GM12864 (cell line): ENCODE data around the gene PARL.
"Not testable (repeated sequence)": the region's sequence is repeated elsewhere in the genome, so short reads cannot be mapped to it uniquely, and the experiment has no call there.

Source experiments
- DNase-seq: peaks from one replicate; pipeline ENCODE4 v3.0.0-alpha.2; 2011; ENCODE audit warnings: low read depth
- H3K4me3 ChIP-seq: 2 replicates; pipeline ENCODE4 v1.5.1; 2011; ENCODE audit warnings: mild to moderate bottlenecking, low read depth, low read length, control low read depth
- TF ChIP-seq, protein P1 (sequence below): IDR thresholded peaks from 2 replicates; pipeline ENCODE4 v1.5.1; 2011; ENCODE audit warnings: low read depth, mild to moderate bottlenecking, moderate library complexity, low read length, control low read depth, inconsistent platforms; ENCODE audit errors: missing control alignments

Gene PARL

GRCh38 chr3:183879243-183879642 lies 5.4 kb downstream of the PARL start:
- TF ChIP-seq, protein P1, sequence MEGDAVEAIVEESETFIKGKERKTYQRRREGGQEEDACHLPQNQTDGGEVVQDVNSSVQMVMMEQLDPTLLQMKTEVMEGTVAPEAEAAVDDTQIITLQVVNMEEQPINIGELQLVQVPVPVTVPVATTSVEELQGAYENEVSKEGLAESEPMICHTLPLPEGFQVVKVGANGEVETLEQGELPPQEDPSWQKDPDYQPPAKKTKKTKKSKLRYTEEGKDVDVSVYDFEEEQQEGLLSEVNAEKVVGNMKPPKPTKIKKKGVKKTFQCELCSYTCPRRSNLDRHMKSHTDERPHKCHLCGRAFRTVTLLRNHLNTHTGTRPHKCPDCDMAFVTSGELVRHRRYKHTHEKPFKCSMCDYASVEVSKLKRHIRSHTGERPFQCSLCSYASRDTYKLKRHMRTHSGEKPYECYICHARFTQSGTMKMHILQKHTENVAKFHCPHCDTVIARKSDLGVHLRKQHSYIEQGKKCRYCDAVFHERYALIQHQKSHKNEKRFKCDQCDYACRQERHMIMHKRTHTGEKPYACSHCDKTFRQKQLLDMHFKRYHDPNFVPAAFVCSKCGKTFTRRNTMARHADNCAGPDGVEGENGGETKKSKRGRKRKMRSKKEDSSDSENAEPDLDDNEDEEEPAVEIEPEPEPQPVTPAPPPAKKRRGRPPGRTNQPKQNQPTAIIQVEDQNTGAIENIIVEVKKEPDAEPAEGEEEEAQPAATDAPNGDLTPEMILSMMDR, result no peak
- no peak for DNase-seq
- H3K4me3 ChIP-seq, result no peak overlapping the region

GRCh38 chr3:183878071-183878470 lies 6.6 kb downstream of the PARL start:
- TF ChIP-seq, protein P1, result no peak
- DNase-seq, result no peak

DNA sequence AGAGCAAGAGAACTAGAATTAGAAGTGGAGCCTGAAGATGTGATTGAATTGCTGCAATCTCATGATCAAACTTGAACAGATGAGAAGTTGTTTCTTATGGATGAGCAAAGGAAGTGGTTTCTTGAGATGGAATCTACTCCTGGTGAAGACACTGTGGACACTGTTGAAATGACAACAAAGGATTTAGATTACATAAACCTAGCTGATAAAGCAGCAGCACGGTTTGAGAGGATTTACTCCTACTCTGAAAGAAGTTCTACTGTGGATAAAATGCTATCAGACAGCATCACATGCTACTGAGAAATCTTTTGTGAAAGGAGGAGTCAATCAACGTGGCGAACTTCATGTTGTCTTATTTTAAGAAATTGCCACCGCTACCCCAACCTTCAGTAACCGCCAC lies 7.5 kb downstream of the PARL start:
- not testable (repeated sequence) for DNase-seq, H3K4me3 ChIP-seq

More at GRCh38 chr3:183878071-183878470, 6.6 kb downstream of the PARL start:
- no peak overlapping the region for H3K4me3 ChIP-seq

DNA sequence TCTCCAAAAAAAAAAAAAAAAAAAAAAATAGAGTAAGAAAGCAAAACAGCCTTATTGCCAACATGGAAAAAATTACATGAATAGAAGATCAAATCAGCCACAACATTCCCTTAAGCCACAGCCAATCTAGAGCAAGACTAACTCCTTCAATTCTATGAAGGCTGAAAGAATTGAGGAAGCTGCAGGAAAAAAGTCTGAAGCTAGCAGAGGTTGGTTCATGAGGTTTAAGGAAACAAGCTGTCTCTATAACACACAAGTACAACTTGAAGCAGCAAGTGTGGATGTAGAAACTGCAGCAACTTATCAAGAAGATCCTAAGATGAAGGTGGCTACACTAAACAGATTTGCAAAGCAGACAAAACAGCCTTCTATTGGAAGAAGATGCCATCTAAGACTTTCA lies 9.3 kb downstream of the PARL start:
- TF ChIP-seq, protein P1, result no peak
- DNase-seq, result no peak
- H3K4me3 ChIP-seq, result no peak overlapping the region

GRCh38 chr3:183873914-183874313 lies 10.8 kb downstream of the PARL start:
- TF ChIP-seq, protein P1, result no peak
- H3K4me3 ChIP-seq, result no peak overlapping the region
- DNase-seq, result no peak

DNA sequence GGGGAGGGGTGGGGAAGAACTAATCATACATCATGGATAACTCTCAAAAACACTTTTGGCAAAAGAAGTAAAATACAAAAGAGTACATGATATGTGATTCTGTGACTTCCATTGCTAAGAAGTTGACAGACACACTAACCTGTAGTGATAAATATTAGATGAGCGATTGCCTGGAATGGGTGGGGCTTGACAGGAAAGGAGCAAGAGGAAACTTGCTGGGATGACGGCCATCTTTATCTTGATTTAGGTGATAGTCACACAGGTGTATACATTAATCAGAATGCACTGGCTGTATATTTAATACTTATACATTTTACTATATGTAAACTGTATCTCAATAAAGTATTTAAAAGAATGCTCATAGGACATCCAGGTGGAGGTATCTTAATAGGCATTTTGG lies 13.1 kb downstream of the PARL start:
- TF ChIP-seq, protein P1, result no peak
- no peak for DNase-seq
- no peak overlapping the region for H3K4me3 ChIP-seq

DNA sequence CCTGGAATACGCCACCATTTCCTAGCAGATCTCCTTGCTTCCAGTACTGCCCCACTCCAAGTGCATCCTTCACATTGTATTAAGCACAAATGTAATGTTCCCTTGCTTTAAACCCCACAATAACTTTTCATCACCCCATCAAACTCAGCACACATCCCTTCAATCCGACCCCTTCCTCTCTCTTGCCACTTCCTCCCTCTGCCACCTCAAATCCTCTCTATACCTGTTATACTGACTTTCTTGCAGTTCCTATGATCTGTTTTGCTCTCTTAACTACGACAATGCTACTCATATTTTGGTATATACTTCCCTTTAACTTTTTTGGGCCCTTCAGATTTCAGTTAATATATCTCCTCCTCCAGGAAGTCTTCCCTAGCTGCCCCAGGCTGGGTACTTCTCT lies 14.1 kb downstream of the PARL start:
- no peak for DNase-seq
- H3K4me3 ChIP-seq, result no peak overlapping the region
- TF ChIP-seq, protein P1, result no peak

- DNase-seq, result no peak
- TF ChIP-seq, protein P1, result no peak
- no peak overlapping the region for H3K4me3 ChIP-seq
These were observed 15.9 kb downstream of the PARL start for GRCh38 chr3:183868796-183869195.
